ENCODE measurements around the gene NR5A1.

NR5A1 gene

DNA sequence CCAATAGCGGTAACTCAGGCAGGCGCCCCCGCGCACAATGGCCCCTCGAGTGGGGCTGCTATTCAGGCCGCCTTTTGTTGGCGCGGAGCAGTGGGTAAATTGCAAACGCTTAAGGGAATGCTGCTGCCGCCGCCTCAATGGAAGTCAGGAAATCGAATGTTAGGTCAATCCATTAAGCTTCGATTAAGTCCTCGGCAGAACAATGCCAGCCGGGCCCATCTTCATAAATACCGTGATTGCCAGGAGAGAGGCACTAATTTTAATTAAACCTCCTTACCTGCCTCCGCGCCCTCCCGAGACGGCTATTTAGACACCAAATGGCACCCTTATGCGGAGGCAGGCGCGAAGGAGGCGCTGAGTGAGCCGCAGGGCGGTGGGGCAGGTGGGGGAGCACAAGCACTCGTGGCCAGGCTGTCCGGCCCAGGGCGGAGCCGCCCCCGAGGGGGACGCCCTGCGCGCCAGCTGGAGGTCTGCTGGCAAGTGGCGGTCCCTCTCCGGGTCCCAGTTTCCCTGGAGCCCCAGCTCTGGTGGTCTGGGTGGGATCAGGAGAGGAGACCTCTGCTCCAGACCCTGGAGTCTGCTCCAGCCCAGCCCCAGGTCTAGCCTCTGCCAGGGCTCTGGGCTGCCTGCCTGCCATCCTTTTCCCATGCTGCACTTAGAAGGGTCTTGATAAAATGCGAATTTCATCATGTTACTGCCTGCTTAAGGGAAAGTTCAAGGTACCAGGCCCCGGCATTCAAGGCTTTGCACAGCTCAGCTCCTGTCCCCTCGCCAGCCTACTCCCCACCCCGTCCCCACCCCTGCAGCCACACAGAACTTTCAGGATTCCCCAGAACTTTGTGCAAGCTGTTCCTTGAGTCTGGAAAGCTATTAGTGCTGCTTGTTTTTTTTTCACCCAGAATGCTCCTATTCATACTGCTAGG, 19.7 kb downstream of the NR5A1 start:
- TF ChIP-seq, protein P1, sequence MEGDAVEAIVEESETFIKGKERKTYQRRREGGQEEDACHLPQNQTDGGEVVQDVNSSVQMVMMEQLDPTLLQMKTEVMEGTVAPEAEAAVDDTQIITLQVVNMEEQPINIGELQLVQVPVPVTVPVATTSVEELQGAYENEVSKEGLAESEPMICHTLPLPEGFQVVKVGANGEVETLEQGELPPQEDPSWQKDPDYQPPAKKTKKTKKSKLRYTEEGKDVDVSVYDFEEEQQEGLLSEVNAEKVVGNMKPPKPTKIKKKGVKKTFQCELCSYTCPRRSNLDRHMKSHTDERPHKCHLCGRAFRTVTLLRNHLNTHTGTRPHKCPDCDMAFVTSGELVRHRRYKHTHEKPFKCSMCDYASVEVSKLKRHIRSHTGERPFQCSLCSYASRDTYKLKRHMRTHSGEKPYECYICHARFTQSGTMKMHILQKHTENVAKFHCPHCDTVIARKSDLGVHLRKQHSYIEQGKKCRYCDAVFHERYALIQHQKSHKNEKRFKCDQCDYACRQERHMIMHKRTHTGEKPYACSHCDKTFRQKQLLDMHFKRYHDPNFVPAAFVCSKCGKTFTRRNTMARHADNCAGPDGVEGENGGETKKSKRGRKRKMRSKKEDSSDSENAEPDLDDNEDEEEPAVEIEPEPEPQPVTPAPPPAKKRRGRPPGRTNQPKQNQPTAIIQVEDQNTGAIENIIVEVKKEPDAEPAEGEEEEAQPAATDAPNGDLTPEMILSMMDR (IDR thresholded peaks at IDR 0.05; ENCODE audit: low read depth, low read length) = no peak

DNA sequence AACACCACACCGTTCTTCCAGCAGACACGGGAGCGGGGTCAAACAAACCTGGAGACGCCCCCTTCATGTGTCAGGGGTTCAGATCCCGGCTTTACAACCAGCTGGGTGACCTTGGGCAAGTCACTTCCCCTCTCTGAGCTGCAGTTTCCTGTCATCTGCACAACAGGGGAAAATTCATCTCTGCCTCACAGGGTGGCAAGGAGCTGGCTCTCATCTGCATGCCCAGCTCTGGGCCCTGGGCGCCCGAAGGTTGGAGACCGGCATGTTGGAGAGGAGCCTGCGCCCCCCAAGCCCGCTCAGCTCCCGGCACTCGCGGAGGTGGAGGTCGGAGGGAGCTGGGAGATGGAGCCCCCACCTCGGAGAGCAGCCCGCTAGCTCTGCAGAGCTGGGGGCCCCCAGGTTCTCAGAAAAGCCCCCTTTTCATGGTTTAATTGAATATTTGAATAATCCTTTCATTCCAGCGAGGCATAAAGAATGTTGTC, 20.4 kb downstream of the NR5A1 start:
- TF ChIP-seq, protein P1 (IDR thresholded peaks at IDR 0.05; ENCODE audit: low read depth, low read length) = no peak
- no peak for DNase-seq (ENCODE audit: extremely low read depth, low read depth)

More for the DNA sequence above, 19.7 kb downstream of the NR5A1 start:
- DNase-seq (ENCODE audit: extremely low read depth, low read depth) = no peak

DNA sequence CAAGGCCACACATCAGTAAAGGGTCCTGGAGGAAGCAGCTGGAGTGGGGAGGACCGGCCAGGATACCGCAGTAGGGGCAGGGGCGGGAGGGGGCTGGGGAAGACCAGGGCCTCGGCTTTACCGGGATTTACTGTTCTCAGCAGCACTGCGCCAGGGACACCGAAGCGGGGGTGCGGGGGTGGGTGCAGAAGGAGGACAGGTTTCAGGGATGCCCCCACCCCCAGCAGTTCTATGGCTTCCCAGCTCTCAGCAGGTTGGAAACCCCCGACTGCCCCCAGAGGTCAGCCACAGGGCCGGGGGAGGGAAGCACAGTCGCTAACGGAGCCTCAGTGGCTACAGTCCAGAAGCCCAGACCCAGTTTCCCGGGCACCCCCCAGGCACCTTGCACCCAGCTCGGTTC, 21.3 kb downstream of the NR5A1 start:
- TF ChIP-seq, protein P1 (IDR thresholded peaks at IDR 0.05; ENCODE audit: low read depth, low read length) = no peak
- DNase-seq (ENCODE audit: extremely low read depth, low read depth) = no peak

DNA sequence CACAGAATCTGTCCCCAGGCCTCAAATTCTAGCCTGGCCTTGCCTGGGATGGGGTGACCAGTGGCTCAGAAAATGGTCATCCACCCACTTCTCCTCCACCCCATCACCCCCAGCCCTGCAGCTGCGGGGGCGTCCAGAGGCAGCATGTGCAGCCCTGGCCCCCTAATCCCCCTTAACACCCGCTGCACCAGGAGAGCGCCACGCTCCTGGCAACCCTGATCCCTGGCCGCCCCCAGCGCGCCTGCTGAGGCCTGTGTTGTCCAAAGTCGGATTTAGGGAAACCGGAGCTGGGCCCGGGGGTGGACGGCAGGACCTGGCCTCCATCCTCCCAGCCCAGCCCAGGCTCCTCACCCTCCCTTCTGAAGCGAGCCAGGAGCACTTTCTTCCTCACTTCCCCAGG, 22.0 kb downstream of the NR5A1 start:
- TF ChIP-seq, protein P1 (IDR thresholded peaks at IDR 0.05; ENCODE audit: low read depth, low read length) = no peak
- DNase-seq (ENCODE audit: extremely low read depth, low read depth) = no peak

DNA sequence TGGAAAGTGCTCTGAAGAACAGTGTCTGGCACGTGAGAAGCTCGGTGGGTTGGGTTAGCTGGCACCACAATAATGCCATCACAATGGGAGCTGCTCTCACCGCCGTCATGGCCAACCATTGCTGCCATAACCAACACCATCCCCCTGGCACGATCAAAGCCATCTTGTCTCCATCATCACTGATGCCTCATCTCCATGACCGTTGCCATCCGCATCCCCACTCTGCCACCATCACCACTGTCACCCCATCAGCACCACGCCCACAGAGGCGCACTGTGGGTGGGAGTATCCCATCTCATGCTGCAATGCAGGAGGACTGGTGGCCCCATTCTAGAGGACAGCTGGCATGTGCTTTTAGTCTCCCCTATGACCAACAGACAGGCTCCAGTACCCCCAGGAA, 23.7 kb downstream of the NR5A1 start:
- TF ChIP-seq, protein P1 (IDR thresholded peaks at IDR 0.05; ENCODE audit: low read depth, low read length) = no peak

DNA sequence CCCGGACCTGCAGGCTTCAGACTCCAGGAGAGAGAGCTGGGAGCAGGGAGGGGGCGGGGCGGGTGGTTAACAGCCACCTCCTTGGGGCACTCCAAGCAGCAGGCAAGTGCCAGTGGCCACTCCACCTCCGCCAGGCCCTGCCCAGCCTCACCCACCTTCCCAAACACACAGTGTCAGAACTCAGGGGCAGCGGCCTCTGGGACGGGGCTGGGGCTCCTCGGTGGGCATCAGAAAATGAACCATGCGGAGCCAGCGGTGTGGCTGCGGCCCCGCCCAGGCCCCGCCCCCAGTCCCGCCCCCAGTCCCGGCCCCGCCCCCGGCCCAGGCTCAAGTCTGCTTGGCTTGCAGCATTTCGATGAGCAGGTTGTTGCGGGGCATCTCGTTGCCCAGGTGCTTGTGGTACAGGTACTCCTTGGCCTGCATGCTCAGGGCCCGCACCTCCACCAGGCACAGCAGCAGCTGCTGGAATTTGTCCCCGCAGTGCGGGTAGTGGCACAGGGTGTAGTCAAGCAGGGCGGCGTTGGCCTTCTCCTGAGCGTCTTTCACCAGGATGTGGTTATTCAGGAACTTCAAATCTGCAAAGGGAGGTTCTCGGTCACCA, 24.7 kb downstream of the NR5A1 start:
- TF ChIP-seq, protein P1 (IDR thresholded peaks at IDR 0.05; ENCODE audit: low read depth, low read length) = no peak
- no peak for DNase-seq (ENCODE audit: extremely low read depth, low read depth)

More for the DNA sequence above, 23.7 kb downstream of the NR5A1 start:
- no peak for DNase-seq (ENCODE audit: extremely low read depth, low read depth)

DNA sequence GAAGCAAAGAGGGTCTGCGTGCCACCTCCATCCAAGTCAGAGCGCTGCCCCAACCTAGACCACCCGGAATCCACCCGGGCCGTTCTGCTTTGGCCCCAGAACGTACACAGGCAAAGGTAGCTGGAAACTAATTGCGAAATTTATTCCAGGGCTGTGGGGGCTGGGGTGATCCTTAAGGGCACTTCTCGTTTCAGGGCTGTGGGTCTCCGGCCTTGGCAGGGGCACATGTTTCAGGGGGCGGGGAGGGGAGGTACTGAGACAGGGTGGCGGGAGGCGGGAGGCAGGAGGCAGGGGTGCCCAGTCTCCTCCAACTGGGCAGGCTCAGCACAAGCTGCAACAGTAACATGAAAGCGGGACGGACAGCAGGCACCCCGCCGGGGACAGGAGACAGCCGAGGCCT, 26.1 kb downstream of the NR5A1 start:
- TF ChIP-seq, protein P1 (IDR thresholded peaks at IDR 0.05; ENCODE audit: low read depth, low read length) = no peak
- DNase-seq (ENCODE audit: extremely low read depth, low read depth) = no peak

Measured in AG09319 (cell line).